Retinal pigment epithelial cell (primary cell): ENCODE results near the gene SPAG8.

Source experiments
- DNase-seq: peaks from one replicate; pipeline ENCODE4 v3.0.0-alpha.2; 2010; ENCODE audit warnings: low read depth
- H3K4me3 ChIP-seq: 2 replicates; pipeline ENCODE4 v1.5.1; 2011; ENCODE audit warnings: mild to moderate bottlenecking, low read length, control low read depth, moderate library complexity
- CTCF ChIP-seq: conservative IDR thresholded peaks from 2 replicates; pipeline ENCODE4 v1.5.1; 2011; ENCODE audit warnings: low read depth, low read length, control low read depth, inconsistent platforms

SPAG8 gene

GRCh38 chr9:35856206-35856605 lies 44.1 kb upstream of the SPAG8 start:
- no peak for DNase-seq

GRCh38 chr9:35854091-35854762 lies 42.2 kb upstream of the SPAG8 start:
- no peak for DNase-seq
- H3K4me3 ChIP-seq: no peak overlapping the region
- TF ChIP-seq CTCF: no peak

More at GRCh38 chr9:35856206-35856605, 44.1 kb upstream of the SPAG8 start:
- H3K4me3 ChIP-seq: no peak overlapping the region
- TF ChIP-seq CTCF: no peak

GRCh38 chr9:35852876-35853865 lies 41.1 kb upstream of the SPAG8 start:
- DNase-seq: no peak
- no peak for TF ChIP-seq CTCF

GRCh38 chr9:35852267-35852815 lies 40.3 kb upstream of the SPAG8 start:
- TF ChIP-seq CTCF: no peak
- no peak for DNase-seq
- H3K4me3 ChIP-seq: no peak overlapping the region

More at GRCh38 chr9:35852876-35853865, 41.1 kb upstream of the SPAG8 start:
- no peak overlapping the region for H3K4me3 ChIP-seq

- TF ChIP-seq CTCF: no peak
- no peak for DNase-seq
- H3K4me3 ChIP-seq: no peak overlapping the region
Measured at GRCh38 chr9:35847792-35848572, 35.9 kb upstream of the SPAG8 start.

GRCh38 chr9:35845824-35846771 lies 34.0 kb upstream of the SPAG8 start:
- no peak overlapping the region for H3K4me3 ChIP-seq
- DNase-seq: no peak
- no peak for TF ChIP-seq CTCF
